A673 (cell line): ENCODE measurements around the gene C19orf12.

Experiments
- EZH2 ChIP-seq: fragments of 200-600 bp; sonication (generic); IDR thresholded peaks from 2 replicates; pipeline ENCODE4 v1.6.1; 2017; ENCODE audit warnings: borderline replicate concordance, low read depth, mild to moderate bottlenecking, mixed read lengths, antibody characterized with exemption, low read length; ENCODE audit not compliant: poor library complexity, severe bottlenecking
- TF ChIP-seq, protein P1 (sequence below): fragments of 300-800, 200-600 bp; sonication (generic); conservative IDR thresholded peaks from 2 replicates; pipeline ENCODE4 v1.5.1; 2017; ENCODE audit warnings: low read depth, mild to moderate bottlenecking, antibody characterized with exemption, low read length, moderate library complexity, mixed read lengths

DNA sequence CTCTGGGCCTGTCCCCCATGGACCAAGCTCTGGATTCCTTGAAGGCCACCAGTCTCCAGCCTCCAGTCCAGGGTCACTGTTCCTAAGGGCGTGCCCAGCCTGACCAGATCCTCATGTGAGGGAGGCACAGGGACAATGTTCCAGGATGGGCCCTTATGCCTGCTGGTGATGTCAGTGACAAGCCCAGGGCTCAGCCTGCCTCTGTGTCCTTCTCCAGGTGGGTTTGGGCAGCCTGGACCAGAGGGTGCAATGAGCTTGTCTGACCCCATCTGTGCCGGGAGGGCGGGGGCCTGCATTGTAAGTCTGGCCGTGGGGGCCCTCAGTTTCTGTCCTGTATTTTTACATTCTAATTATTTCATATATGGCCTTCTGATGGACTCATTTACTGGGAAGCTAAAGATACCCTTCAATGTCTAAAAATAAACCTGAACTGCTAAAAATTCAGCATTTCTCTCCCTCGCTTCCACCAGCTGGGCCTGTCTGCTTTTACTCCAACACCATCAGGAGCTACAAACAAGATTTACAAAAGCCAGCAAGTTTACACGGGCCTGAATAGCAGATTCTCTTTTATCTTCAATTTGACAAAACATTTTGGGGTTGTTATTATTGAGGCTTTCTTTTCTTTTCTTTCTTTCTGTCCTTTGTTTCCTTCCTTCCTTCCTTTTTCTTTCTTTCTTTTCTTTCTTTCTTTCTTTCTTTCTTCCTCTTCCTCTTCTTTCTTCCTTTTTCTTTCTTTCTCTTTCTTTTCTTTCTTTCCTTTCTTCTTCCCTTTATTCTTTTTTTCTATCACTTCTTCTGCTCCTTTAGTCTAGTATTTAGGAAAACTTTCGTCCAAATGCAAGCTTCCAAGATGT, 34.2 kb upstream of the C19orf12 start:
- TF ChIP-seq, protein P1, sequence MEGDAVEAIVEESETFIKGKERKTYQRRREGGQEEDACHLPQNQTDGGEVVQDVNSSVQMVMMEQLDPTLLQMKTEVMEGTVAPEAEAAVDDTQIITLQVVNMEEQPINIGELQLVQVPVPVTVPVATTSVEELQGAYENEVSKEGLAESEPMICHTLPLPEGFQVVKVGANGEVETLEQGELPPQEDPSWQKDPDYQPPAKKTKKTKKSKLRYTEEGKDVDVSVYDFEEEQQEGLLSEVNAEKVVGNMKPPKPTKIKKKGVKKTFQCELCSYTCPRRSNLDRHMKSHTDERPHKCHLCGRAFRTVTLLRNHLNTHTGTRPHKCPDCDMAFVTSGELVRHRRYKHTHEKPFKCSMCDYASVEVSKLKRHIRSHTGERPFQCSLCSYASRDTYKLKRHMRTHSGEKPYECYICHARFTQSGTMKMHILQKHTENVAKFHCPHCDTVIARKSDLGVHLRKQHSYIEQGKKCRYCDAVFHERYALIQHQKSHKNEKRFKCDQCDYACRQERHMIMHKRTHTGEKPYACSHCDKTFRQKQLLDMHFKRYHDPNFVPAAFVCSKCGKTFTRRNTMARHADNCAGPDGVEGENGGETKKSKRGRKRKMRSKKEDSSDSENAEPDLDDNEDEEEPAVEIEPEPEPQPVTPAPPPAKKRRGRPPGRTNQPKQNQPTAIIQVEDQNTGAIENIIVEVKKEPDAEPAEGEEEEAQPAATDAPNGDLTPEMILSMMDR = no peak
- TF ChIP-seq EZH2 = no peak
